Activated naive CD8-positive, alpha-beta T cell treated with anti-CD3 and anti-CD28 coated beads for 36 hours (primary cell): ENCODE data around the gene MPHOSPH10. TPM values are rescaled to one million over a fixed set of nuclear protein-coding genes. Genes with fewer than 3 reads are reported as not detected.

Source experiments
- DNase-seq: peaks from one replicate; pipeline ENCODE4 v3.0.0; 2021
- H3K27ac Mint-ChIP-seq: one replicate; pipeline ENCODE4 v1.8.0; 2022; ENCODE audit warnings: mild to moderate bottlenecking, moderate library complexity, mixed read lengths
- H3K27me3 Mint-ChIP-seq: one replicate; pipeline ENCODE4 v1.8.0; 2022; ENCODE audit warnings: mild to moderate bottlenecking, mixed read lengths
- H3K36me3 Mint-ChIP-seq: one replicate; pipeline ENCODE4 v1.8.0; 2021; ENCODE audit warnings: mild to moderate bottlenecking, mixed read lengths
- H3K4me1 Mint-ChIP-seq: one replicate; pipeline ENCODE4 v1.8.0; 2021; ENCODE audit warnings: mixed read lengths
- H3K4me3 Mint-ChIP-seq: one replicate; pipeline ENCODE4 v1.8.0; 2022; ENCODE audit warnings: mild to moderate bottlenecking, moderate library complexity, mixed read lengths
- H3K9me3 Mint-ChIP-seq: one replicate; pipeline ENCODE4 v1.8.0; 2022; ENCODE audit warnings: mixed read lengths
- total RNA-seq, 2 experiments: library from RNA; stranded (reverse); gene quantifications; one replicate each; pipeline ENCODE4 v1.2.3, GENCODE V29; 2021

MPHOSPH10 gene
- total RNA-seq, 2 experiments from 2014 or later, result 69.5 to 74.2 TPM

DNA sequence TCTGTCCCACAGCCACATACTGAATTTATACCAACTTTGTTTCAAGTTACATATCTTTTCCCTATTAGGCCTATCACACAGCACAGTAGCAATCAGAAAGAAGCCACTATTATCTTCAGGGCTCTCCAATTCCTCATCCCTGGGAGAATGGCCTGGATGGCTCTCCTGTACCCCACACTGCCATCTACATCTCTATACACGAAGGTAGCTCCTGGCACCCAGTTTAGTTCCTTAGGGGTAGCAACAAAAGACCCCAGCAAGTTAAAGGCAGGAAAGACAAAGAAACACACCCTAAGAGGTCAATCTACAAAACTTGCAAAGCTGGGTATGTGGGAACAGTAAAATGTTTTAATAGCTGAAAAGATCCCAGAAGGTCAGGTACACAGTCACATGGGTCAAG, 56.5 kb downstream of the MPHOSPH10 start:
- Mint-ChIP-seq H3K4me3 (no peak overlapping the region), H3K36me3 (no peaks in the 10 kb centered on the region), H3K27ac (no peak overlapping the region), H3K4me1 (peaks cover 3% of the 10 kb centered on the region), H3K9me3 (no peaks in the 10 kb centered on the region), H3K27me3 (no peaks in the 10 kb centered on the region)
- DNase-seq, result no peak

DNA sequence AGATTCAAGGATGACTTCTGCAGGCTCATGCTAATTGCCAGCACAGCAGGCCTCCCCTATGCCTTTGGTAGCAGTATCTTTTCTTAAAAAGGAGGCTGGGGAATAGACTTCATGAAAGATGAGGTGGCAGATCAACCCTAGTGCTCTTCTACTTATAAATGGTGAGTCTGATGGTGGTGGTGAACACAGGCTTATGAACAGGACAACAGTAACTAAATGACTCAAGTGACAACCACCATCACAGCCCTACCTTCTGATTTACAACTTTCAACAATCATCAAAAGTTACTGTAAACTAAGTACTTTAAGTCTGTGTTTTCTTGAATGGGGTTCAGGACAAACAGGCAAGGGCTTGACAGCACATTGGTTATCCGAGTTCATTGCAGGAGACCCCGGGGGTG, 57.2 kb downstream of the MPHOSPH10 start:
- DNase-seq, result no peak
- H3K4me1 Mint-ChIP-seq, result peaks cover 3% of the 10 kb centered on the region
- no peaks in the 10 kb centered on the region for H3K27me3 Mint-ChIP-seq
- H3K9me3 Mint-ChIP-seq, result no peaks in the 10 kb centered on the region
- no peak overlapping the region for H3K4me3 Mint-ChIP-seq
- H3K36me3 Mint-ChIP-seq, result no peaks in the 10 kb centered on the region
- H3K27ac Mint-ChIP-seq, result no peak overlapping the region

DNA sequence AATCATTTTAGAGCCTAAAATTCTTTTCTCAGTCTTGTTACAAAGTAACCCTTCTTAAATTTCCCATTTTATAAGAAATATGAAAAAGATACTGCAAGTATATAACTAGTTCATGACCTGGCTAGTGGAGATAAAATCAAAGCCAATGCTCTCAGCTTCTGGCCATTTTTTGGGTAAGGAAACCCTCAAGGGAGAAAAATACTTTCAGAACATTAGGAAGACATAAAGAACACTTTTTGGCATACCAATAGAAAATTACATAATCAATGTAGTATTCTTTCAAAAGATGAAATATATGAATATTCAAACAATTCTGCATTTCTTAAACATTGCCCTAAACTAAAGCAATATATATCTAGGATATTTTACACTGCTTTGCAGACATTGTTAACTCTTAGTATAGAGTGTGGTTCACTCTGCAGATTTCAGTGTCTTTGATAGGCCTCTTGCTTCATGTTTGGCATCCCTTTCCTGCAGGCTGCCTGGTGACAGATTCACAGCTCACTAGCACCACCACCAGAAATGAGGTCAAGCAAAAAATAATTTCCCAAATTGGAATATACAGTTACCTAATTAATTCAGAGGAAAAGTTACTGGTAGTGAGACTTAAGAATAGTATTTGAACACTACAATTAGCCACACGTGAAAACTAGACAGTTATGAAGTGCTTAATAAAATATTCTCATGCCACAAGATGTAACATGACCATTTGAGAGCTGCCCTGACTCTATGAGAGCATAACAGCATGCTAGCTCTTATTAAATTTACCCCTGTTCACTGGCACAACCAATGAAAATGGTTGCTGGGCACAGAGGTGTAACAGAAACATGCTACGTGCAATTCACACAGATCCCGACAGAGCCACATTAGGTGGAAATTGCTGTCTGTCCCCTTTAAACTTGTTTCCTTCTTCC, 60.5 kb downstream of the MPHOSPH10 start:
- Mint-ChIP-seq H3K27me3 (no peaks in the 10 kb centered on the region), H3K36me3 (peaks cover under 1% of the 10 kb centered on the region), H3K27ac (no peak overlapping the region), H3K9me3 (peaks cover 3% of the 10 kb centered on the region), H3K4me1 (no peaks in the 10 kb centered on the region), H3K4me3 (no peak overlapping the region)
- DNase-seq, result no peak

DNA sequence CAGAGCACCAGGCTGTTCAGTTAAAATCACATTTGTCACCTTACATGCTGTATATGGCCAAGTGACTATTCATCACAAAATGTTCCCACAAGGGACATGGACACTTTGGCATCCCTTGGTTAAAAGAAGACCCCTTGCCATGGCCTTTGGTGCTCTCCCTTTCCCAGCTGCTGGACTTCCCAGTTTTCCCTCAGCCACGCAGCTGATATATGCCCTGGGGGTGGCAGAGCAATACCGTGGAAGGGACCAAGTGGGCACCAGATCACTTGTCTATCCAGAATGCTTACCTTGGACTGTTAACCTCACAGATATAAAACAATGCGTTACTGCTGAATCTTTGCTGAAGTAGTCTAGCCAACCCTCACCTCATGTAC, 61.1 kb downstream of the MPHOSPH10 start:
- H3K9me3 Mint-ChIP-seq, result peaks cover 7% of the 10 kb centered on the region
- H3K27ac Mint-ChIP-seq, result no peak overlapping the region
- H3K36me3 Mint-ChIP-seq, result peaks cover 5% of the 10 kb centered on the region
- no peak for DNase-seq
- H3K4me3 Mint-ChIP-seq, result no peak overlapping the region
- H3K4me1 Mint-ChIP-seq, result no peaks in the 10 kb centered on the region
- no peaks in the 10 kb centered on the region for H3K27me3 Mint-ChIP-seq

Other genes starting within 250 kb of the MPHOSPH10 start
- gene VAX2, start 230.1 kb upstream of the MPHOSPH10 start, total RNA-seq, result not detected
- gene ATP6V1B1, start 194.7 kb upstream of the MPHOSPH10 start, total RNA-seq, result not detected
- gene ANKRD53, start 152.0 kb upstream of the MPHOSPH10 start, total RNA-seq, result under 1 TPM; 0.21 to 0.38 TPM
- gene TEX261, start 135.8 kb upstream of the MPHOSPH10 start, total RNA-seq, result 10 to 100 TPM; 81.6 to 87.2 TPM
- 10 to 100 TPM; 55.6 to 62.1 TPM for gene NAGK, start 62.0 kb upstream of the MPHOSPH10 start, total RNA-seq
- 10 to 100 TPM; 10.6 TPM for gene MCEE, start 405 bp upstream of the MPHOSPH10 start, total RNA-seq
- 1 to 10 TPM; 2.4 TPM for gene PAIP2B, start 96.5 kb downstream of the MPHOSPH10 start, total RNA-seq
- gene ZNF638, start 201.1 kb downstream of the MPHOSPH10 start, total RNA-seq, result 10 to 100 TPM; 65.5 to 68.2 TPM